DOHH2 (cell line): ENCODE data around the gene TAF3.

ENCODE experiments used
- H3F3A ChIP-seq: fragments of 200-600 bp; sonication (generic), shearing (Covaris generic); 2 replicates; pipeline ENCODE4 v1.6.0; 2016; ENCODE audit warnings: antibody characterized with exemption, mild to moderate bottlenecking; ENCODE audit not compliant: control insufficient read depth, insufficient read depth
- H3K27ac ChIP-seq: fragments of 200-600 bp; sonication (generic); 2 replicates; pipeline ENCODE4 v1.5.1; 2014; ENCODE audit warnings: low read depth, mild to moderate bottlenecking, low read length, moderate library complexity
- H3K27me3 ChIP-seq: fragments of 200-600 bp; sonication (generic); 2 replicates; pipeline ENCODE4 v1.6.1; 2014; ENCODE audit warnings: mild to moderate bottlenecking, low read length, mixed read lengths; ENCODE audit not compliant: control insufficient read depth
- H3K36me3 ChIP-seq: fragments of 200-600 bp; sonication (generic); 2 replicates; pipeline ENCODE4 v1.6.1; 2014; ENCODE audit warnings: mild to moderate bottlenecking, low read length, moderate library complexity, mixed read lengths; ENCODE audit not compliant: control insufficient read depth
- H3K4me1 ChIP-seq: fragments of 200-600 bp; sonication (generic); 2 replicates; pipeline ENCODE4 v1.6.1; 2014; ENCODE audit warnings: mild to moderate bottlenecking, low read length, mixed read lengths; ENCODE audit not compliant: control insufficient read depth
- H3K4me2 ChIP-seq: fragments of 200-600 bp; sonication (generic); 2 replicates; pipeline ENCODE4 v1.6.0; 2014; ENCODE audit warnings: mild to moderate bottlenecking, low read length, moderate library complexity
- H3K4me3 ChIP-seq: fragments of 200-600 bp; sonication (generic); 2 replicates; pipeline ENCODE4 v1.5.1; 2014; ENCODE audit warnings: mild to moderate bottlenecking, low read length, mixed read lengths
- H3K79me2 ChIP-seq: fragments of 200-600 bp; sonication (generic); 2 replicates; pipeline ENCODE4 v1.6.1; 2014; ENCODE audit warnings: mild to moderate bottlenecking, low read length, mixed read lengths; ENCODE audit not compliant: control insufficient read depth
- H3K9me2 ChIP-seq: fragments of 200-600 bp; sonication (generic); replicated peaks from 2 replicates; pipeline ENCODE4 v1.6.1; 2014; ENCODE audit warnings: mild to moderate bottlenecking, low read length, mixed read lengths; ENCODE audit not compliant: control insufficient read depth
- H3K9me3 ChIP-seq: fragments of 200-600 bp; sonication (generic); 2 replicates; pipeline ENCODE4 v1.6.1; 2014; ENCODE audit warnings: antibody characterized with exemption, low read length, mixed read lengths; ENCODE audit not compliant: control insufficient read depth, insufficient read depth
- H4K20me1 ChIP-seq: fragments of 200-600 bp; sonication (generic); 2 replicates; pipeline ENCODE4 v1.6.0; 2014; ENCODE audit warnings: low read depth, mild to moderate bottlenecking, antibody characterized with exemption, low read length, moderate library complexity; ENCODE audit not compliant: control insufficient read depth, insufficient read depth
- EZH2phosphoT487 ChIP-seq: fragments of 200-600 bp; sonication (generic); IDR thresholded peaks from 2 replicates; pipeline ENCODE4 v1.6.1; 2017; ENCODE audit warnings: borderline replicate concordance, mild to moderate bottlenecking, antibody characterized with exemption, low read length, moderate library complexity, mixed read lengths
- TF ChIP-seq, protein P1 (sequence below): fragments of 200-600 bp; sonication (generic); IDR thresholded peaks from one replicate; pipeline ENCODE4 v1.5.1; 2014; ENCODE audit warnings: antibody characterized with exemption, mild to moderate bottlenecking, low read depth, low read length; ENCODE audit not compliant: poor library complexity, severe bottlenecking

Gene TAF3

DNA sequence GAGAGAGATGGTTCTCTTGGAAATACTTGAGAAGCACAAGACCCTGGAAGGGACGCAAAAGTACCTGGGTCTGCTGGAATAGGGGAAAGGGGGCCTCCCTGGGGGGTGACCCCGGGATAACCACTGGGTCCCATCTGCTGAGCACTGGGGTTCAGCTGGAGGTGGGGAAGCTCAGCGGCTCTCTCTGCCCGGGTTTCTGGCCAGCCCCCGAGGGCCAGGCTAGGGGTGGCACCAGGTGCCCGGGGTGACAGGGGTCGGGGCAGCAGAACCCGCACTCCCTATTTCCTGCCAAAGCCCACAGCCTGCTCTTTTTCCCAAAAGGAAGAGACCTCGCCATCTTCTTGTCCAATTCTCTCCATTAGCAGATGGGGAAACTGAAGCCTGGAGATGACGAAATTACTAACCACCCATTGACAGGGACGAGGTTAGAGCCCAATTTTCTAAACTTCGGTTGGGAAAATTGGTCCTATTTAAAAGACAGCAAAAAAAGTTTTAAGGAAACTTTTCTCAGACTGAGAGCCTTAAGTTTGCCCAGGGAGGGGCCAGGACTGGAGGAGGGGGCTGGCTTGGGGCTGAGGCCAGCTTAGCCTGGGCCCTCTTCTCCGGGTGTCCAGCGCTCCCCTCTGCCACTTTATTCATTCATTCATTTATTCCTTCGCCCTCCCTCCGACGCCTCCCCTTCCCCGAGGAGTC is 218.3 kb downstream of the TAF3 start:
- H3K4me1 ChIP-seq, result no peaks in the 10 kb centered on the region
- TF ChIP-seq EZH2phosphoT487, result no peak
- TF ChIP-seq, protein P1, sequence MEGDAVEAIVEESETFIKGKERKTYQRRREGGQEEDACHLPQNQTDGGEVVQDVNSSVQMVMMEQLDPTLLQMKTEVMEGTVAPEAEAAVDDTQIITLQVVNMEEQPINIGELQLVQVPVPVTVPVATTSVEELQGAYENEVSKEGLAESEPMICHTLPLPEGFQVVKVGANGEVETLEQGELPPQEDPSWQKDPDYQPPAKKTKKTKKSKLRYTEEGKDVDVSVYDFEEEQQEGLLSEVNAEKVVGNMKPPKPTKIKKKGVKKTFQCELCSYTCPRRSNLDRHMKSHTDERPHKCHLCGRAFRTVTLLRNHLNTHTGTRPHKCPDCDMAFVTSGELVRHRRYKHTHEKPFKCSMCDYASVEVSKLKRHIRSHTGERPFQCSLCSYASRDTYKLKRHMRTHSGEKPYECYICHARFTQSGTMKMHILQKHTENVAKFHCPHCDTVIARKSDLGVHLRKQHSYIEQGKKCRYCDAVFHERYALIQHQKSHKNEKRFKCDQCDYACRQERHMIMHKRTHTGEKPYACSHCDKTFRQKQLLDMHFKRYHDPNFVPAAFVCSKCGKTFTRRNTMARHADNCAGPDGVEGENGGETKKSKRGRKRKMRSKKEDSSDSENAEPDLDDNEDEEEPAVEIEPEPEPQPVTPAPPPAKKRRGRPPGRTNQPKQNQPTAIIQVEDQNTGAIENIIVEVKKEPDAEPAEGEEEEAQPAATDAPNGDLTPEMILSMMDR, result no peak
- no peaks in the 10 kb centered on the region for H4K20me1 ChIP-seq
- no peaks in the 10 kb centered on the region for H3F3A ChIP-seq
- no peaks in the 10 kb centered on the region for H3K79me2 ChIP-seq
- no peak overlapping the region for H3K27ac ChIP-seq
- H3K9me2 ChIP-seq, result no peaks in the 10 kb centered on the region
- no peaks in the 10 kb centered on the region for H3K36me3 ChIP-seq
- H3K4me3 ChIP-seq, result no peak overlapping the region
- no peak overlapping the region for H3K4me2 ChIP-seq
- H3K9me3 ChIP-seq, result no peaks in the 10 kb centered on the region
- peaks cover 38% of the 10 kb centered on the region for H3K27me3 ChIP-seq

- no peak overlapping the region for H3K4me2 ChIP-seq
Measured at GRCh38 chr10:8037199-8037801, 219.0 kb downstream of the TAF3 start.

DNA sequence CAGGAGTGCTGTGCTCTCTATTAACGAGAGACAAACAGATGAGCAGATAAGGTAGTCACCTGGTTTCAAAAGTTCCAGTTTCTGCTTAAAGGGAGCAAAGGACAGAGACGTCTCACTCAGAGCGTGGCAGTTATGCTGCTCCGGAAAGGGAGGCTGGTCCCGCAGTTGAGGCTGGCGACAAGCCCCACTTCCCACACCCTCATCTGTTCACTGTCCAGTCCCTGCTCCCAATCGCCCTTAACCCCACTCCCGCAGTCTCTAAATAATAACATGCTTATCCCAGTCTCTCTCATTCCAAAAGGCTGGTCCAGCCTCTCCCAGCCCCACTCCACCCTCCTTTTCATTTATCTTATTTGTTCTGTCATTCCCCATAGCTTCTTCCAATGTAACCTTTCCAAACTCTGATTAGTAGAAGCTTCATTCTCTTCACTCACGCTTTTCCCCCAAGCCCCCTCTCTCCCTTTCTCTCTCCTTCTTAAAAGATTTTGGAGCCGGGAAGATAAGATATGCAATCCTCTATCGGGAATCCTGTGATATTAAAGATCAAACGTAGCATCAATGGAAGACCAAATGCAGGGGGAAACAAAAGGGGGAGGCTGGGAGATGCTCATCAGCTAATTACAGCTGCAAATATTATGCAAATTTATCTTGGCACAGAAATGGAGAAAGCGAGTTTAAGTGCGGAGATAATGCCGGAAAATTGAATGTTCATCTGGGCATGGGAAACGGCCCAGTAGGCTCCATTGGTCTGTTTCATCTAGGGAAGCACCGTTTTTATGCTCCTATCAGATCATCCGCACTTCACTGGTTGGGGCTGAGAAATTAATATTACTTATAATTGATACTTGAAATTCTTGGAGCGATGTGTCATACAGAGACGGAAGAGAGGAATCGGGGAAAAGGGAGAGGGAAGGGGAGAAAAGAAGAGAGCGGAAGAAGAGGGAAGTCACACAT is 219.9 kb downstream of the TAF3 start:
- Histone ChIP-seq H3K36me3 (no peaks in the 10 kb centered on the region), H3K4me2 (no peak overlapping the region), H3F3A (no peaks in the 10 kb centered on the region), H3K27ac (no peak overlapping the region), H3K4me1 (no peaks in the 10 kb centered on the region), H3K9me2 (no peaks in the 10 kb centered on the region), H4K20me1 (no peaks in the 10 kb centered on the region), H3K4me3 (no peak overlapping the region), H3K79me2 (no peaks in the 10 kb centered on the region), H3K9me3 (no peaks in the 10 kb centered on the region), H3K27me3 (peaks cover 48% of the 10 kb centered on the region)
- TF ChIP-seq, protein P1, result no peak
- TF ChIP-seq EZH2phosphoT487, result no peak; the same call in 1 of the 2 replicates

More at GRCh38 chr10:8037199-8037801, 219.0 kb downstream of the TAF3 start:
- H3F3A ChIP-seq, result no peaks in the 10 kb centered on the region
- H3K9me2 ChIP-seq, result no peaks in the 10 kb centered on the region
- no peak overlapping the region for H3K27ac ChIP-seq
- H4K20me1 ChIP-seq, result no peaks in the 10 kb centered on the region
- TF ChIP-seq, protein P1, result no peak
- TF ChIP-seq EZH2phosphoT487, result no peak
- H3K9me3 ChIP-seq, result no peaks in the 10 kb centered on the region
- peaks cover 45% of the 10 kb centered on the region for H3K27me3 ChIP-seq
- no peaks in the 10 kb centered on the region for H3K36me3 ChIP-seq
- no peaks in the 10 kb centered on the region for H3K79me2 ChIP-seq
- no peak overlapping the region for H3K4me3 ChIP-seq
- H3K4me1 ChIP-seq, result no peaks in the 10 kb centered on the region
